Activated CD4-positive, alpha-beta T cell treated with anti-CD3 and anti-CD28 coated beads, Interleukin-2, amount 10 ng/mL, durations not matched to agents 24 days and 14 days (primary cell): ENCODE results near the gene MAPKAPK5. TPM values are rescaled to one million over a fixed set of nuclear protein-coding genes. Genes with fewer than 3 reads are reported as not detected.
"Not testable (repeated sequence)": the region's sequence is repeated elsewhere in the genome, so short reads cannot be mapped to it uniquely, and the experiment has no call there.

ENCODE experiments used
- DNase-seq: peaks from one replicate; pipeline ENCODE4 v3.0.0; 2022
- H3K27ac Mint-ChIP-seq: one replicate; pipeline ENCODE4 v1.8.0; 2022; ENCODE audit warnings: mild to moderate bottlenecking, mixed read lengths
- H3K27me3 Mint-ChIP-seq: one replicate; pipeline ENCODE4 v1.8.0; 2022; ENCODE audit warnings: mixed read lengths
- H3K36me3 Mint-ChIP-seq: one replicate; pipeline ENCODE4 v1.8.0; 2022; ENCODE audit warnings: low read depth, mild to moderate bottlenecking, mixed read lengths
- H3K4me1 Mint-ChIP-seq: one replicate; pipeline ENCODE4 v1.8.0; 2021; ENCODE audit warnings: mixed read lengths
- H3K4me3 Mint-ChIP-seq: one replicate; pipeline ENCODE4 v1.8.0; 2022; ENCODE audit warnings: mild to moderate bottlenecking, moderate library complexity, mixed read lengths
- H3K9me3 Mint-ChIP-seq: one replicate; pipeline ENCODE4 v1.8.0; 2021; ENCODE audit warnings: mixed read lengths
- intact Hi-C: fragments of 100-400 bp; cut with micrococcal nuclease; formaldehyde crosslinking; loops from one replicate; pipeline ENCODE4 v1.15.1; 2023
- total RNA-seq: library from RNA; stranded (reverse); gene quantifications from 2 replicates; pipeline ENCODE4 v1.2.3, GENCODE V29; 2022

Gene MAPKAPK5
- total RNA-seq, 1 donor from 2014 or later, result 80.2 TPM

DNA sequence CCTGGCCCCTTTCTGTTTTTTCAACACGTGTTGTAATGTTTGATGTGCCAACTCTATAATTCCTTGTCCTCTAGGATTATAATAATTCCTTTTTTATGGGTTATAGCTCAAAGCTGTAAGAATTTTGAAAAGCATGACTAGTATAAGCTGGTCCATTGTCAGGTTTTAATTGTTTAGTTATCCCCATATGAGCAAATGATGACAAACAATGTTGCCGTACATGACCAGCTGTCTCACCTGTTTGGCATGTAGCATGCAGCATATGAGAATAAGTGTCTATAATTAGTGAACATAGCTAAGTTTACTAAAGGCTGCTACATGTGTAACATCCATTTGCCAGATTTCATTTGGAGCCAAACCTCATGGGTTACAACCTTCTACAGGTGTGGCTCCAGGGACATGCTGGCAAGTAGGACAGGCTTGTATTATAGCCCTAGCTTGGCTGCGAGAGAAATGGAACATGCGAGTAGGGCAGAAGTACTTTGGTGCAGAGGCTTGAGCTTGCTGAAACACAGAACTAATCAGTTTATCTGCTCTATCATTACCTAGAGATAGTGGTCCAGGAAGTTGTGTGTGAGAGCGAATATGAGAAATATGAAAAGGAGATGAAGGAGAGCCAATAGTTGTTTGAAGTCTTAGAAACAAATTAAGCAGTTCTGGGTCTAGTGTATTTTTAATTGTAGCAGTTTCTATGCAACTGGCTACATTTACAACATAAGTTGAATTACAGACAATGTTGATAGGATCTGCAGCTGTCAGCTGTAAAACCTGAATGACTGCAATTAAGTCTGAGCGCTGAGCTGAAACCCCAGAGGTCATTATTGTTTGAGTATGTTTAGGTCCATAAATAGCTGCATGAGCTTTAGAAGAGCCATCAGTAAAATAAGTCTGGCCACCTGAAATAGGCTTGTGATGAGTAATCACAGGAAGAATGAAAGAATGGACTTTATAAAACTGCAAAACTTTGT, 22.6 kb upstream of the MAPKAPK5 start:
- peaks cover 2% of the 10 kb centered on the region for H3K4me1 Mint-ChIP-seq
- no peak overlapping the region for H3K27ac Mint-ChIP-seq
- H3K27me3 Mint-ChIP-seq, result peaks cover 52% of the 10 kb centered on the region
- no peak for DNase-seq
- H3K9me3 Mint-ChIP-seq, result no peaks in the 10 kb centered on the region
- intact Hi-C loops, result no loop called here
- H3K4me3 Mint-ChIP-seq, result no peak overlapping the region
- no peaks in the 10 kb centered on the region for H3K36me3 Mint-ChIP-seq

DNA sequence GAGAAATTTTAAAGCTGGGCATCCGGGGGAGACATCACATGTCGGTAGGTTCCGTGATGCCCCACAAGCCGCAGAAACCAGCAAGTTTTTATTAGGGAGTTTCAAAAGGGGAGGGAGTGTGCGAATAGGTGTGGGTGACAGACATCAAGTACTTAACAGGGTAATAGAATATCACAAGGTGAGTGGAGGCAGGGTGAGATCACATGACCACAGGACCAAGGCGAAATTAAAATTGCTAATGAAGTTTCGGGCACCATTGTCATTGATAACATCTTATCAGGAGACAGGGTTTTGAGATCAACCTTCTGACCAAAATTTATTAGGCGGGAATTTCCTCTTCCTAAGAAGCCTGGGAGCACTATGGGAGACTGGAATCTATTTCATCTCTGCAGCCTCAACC, 21.2 kb upstream of the MAPKAPK5 start:
- H3K27me3 Mint-ChIP-seq, result peaks cover 56% of the 10 kb centered on the region
- not testable (repeated sequence) for H3K27ac Mint-ChIP-seq, H3K4me3 Mint-ChIP-seq

GRCh38 chr12:111822886-111823285, 19.1 kb upstream of the MAPKAPK5 start:
- Mint-ChIP-seq H3K4me1 (peaks cover 2% of the 10 kb centered on the region), H3K9me3 (no peaks in the 10 kb centered on the region), H3K27ac (no peak overlapping the region), H3K36me3 (no peaks in the 10 kb centered on the region), H3K27me3 (peaks cover 48% of the 10 kb centered on the region), H3K4me3 (no peak overlapping the region)
- intact Hi-C loops, result no loop called here
- DNase-seq, result no peak

More for the DNA sequence above, 21.2 kb upstream of the MAPKAPK5 start:
- intact Hi-C loops, H3K4me1 Mint-ChIP-seq, H3K9me3 Mint-ChIP-seq, DNase-seq, H3K36me3 Mint-ChIP-seq: not testable (repeated sequence)

DNA sequence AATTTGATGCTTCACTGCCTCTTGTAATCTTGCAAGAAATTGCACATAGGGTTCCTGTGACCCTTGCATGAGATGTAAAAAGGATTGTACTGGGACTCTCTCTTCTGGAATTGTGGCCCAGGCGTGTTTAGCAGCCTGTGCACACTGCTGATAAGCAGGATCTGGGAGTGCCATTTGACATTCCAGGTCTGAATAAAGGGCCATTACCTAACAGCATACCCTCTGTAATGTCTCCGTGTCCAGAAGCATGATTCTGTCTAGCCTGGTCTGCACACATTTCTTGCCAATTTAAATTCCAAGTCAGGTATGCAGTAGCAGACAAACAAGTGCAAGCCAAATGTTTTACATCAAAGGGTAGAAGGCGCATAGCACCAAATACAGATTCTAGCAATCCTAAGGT, 18.1 kb upstream of the MAPKAPK5 start:
- Mint-ChIP-seq H3K27me3 (peaks cover 42% of the 10 kb centered on the region), H3K9me3 (no peaks in the 10 kb centered on the region), H3K36me3 (no peaks in the 10 kb centered on the region), H3K4me1 (peaks cover 2% of the 10 kb centered on the region), H3K27ac (no peak overlapping the region), H3K4me3 (no peak overlapping the region)
- intact Hi-C loops, result no loop called here
- no peak for DNase-seq

- H3K9me3 Mint-ChIP-seq, H3K4me1 Mint-ChIP-seq, H3K27ac Mint-ChIP-seq, H3K4me3 Mint-ChIP-seq, H3K36me3 Mint-ChIP-seq, intact Hi-C loops: not testable (repeated sequence)
- DNase-seq, result peak; percentile 67
- peaks cover 42% of the 10 kb centered on the region for H3K27me3 Mint-ChIP-seq
Measured at GRCh38 chr12:111824312-111824711, 17.7 kb upstream of the MAPKAPK5 start.

GRCh38 chr12:111825509-111825908, 16.5 kb upstream of the MAPKAPK5 start:
- no peak for DNase-seq
- Mint-ChIP-seq H3K27ac (no peak overlapping the region), H3K9me3 (no peaks in the 10 kb centered on the region), H3K36me3 (no peaks in the 10 kb centered on the region), H3K27me3 (peaks cover 34% of the 10 kb centered on the region), H3K4me3 (no peak overlapping the region), H3K4me1 (peaks cover 2% of the 10 kb centered on the region)
- intact Hi-C loops, result no loop called here

DNA sequence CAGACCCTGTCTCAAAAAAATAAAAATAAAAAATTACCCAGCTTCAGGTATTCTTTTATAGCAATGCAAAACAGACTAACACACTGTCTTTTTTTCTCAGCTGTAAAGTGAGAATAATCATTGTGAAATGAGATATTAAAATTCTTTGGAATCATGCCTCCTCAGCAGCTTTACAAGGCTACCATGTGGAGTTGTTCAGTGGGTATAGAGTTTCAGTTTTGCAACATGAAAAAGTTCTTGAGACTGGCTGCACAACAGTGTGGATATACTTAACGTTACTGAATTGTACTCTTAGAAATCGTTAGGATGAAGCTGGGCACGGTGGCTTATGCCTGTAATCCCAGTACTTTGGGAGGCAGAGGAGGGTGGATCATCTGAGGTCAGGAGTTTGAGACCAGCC, 15.7 kb upstream of the MAPKAPK5 start:
- Mint-ChIP-seq H3K36me3 (no peaks in the 10 kb centered on the region), H3K9me3 (no peaks in the 10 kb centered on the region), H3K27ac (no peak overlapping the region), H3K4me3 (no peak overlapping the region), H3K4me1 (peaks cover 2% of the 10 kb centered on the region), H3K27me3 (peaks cover 31% of the 10 kb centered on the region)
- DNase-seq, result no peak
- intact Hi-C loops, result no loop called here

- no peak overlapping the region for H3K4me3 Mint-ChIP-seq
- no peaks in the 10 kb centered on the region for H3K36me3 Mint-ChIP-seq
- H3K27ac Mint-ChIP-seq, result no peak overlapping the region
- no peaks in the 10 kb centered on the region for H3K9me3 Mint-ChIP-seq
- peaks cover 26% of the 10 kb centered on the region for H3K27me3 Mint-ChIP-seq
- intact Hi-C loops, result no loop called here
- peaks cover 2% of the 10 kb centered on the region for H3K4me1 Mint-ChIP-seq
- no peak for DNase-seq
Measured at GRCh38 chr12:111826992-111827391, 15.0 kb upstream of the MAPKAPK5 start.

- Mint-ChIP-seq H3K9me3 (no peaks in the 10 kb centered on the region), H3K27me3 (peaks cover 26% of the 10 kb centered on the region), H3K4me3 (no peak overlapping the region), H3K36me3 (no peaks in the 10 kb centered on the region), H3K4me1 (peaks cover 2% of the 10 kb centered on the region), H3K27ac (no peak overlapping the region)
- no peak for DNase-seq
- intact Hi-C loops, result no loop called here
Measured at GRCh38 chr12:111827907-111828306, 14.1 kb upstream of the MAPKAPK5 start.

- Mint-ChIP-seq H3K27me3 (peaks cover 23% of the 10 kb centered on the region), H3K4me3 (no peak overlapping the region), H3K27ac (no peak overlapping the region), H3K36me3 (no peaks in the 10 kb centered on the region), H3K4me1 (peaks cover 2% of the 10 kb centered on the region), H3K9me3 (no peaks in the 10 kb centered on the region)
- no peak for DNase-seq
- intact Hi-C loops, result no loop called here
Measured at GRCh38 chr12:111828338-111828979, 13.6 kb upstream of the MAPKAPK5 start.

DNA sequence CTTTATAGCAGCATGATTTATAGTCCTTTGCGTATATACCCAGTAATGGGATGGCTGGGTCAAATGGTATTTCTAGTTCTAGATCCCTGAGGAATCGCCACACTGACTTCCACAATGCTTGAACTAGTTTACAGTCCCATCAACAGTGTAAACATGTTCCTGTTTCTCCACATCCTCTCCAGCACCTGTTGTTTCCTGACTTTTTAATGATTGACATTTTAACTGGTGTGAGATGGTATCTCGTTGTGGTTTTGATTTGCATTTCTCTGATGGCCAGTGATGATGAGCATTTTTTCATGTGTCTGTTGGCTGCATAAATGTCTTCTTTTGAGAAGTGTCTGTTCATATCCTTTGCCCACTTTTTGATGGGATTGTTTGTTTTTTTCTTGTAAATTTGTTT, 12.4 kb upstream of the MAPKAPK5 start:
- intact Hi-C loops, H3K4me3 Mint-ChIP-seq, H3K4me1 Mint-ChIP-seq, H3K9me3 Mint-ChIP-seq, DNase-seq, H3K36me3 Mint-ChIP-seq, H3K27ac Mint-ChIP-seq: not testable (repeated sequence)
- peaks cover 16% of the 10 kb centered on the region for H3K27me3 Mint-ChIP-seq

- H3K27me3 Mint-ChIP-seq, result peaks cover 14% of the 10 kb centered on the region
- H3K4me1 Mint-ChIP-seq, intact Hi-C loops, H3K9me3 Mint-ChIP-seq, H3K27ac Mint-ChIP-seq: not testable (repeated sequence)
- peak; percentile 78 for DNase-seq
- peak overlapping the region; percentile 19 for H3K4me3 Mint-ChIP-seq
- H3K36me3 Mint-ChIP-seq, result peaks cover 14% of the 10 kb centered on the region
Measured at GRCh38 chr12:111834740-111835386, 7.2 kb upstream of the MAPKAPK5 start.

GRCh38 chr12:111835531-111836181, 6.4 kb upstream of the MAPKAPK5 start:
- H3K27ac Mint-ChIP-seq, DNase-seq, H3K9me3 Mint-ChIP-seq, H3K4me3 Mint-ChIP-seq, intact Hi-C loops: not testable (repeated sequence)
- peaks cover 14% of the 10 kb centered on the region for H3K27me3 Mint-ChIP-seq
- H3K36me3 Mint-ChIP-seq, result peaks cover 20% of the 10 kb centered on the region
- peaks cover 17% of the 10 kb centered on the region for H3K4me1 Mint-ChIP-seq
